ENCODE results near the gene HNF1A.

HNF1A gene

GRCh38 chr12:120959111-120959878 is 19.0 kb upstream of the HNF1A start:
- DNase-seq (ENCODE audit: low read depth): no peak
- no peak overlapping the region for H3K4me3 ChIP-seq (ENCODE audit: low read length)
- no peak for TF ChIP-seq CTCF (IDR thresholded peaks at IDR 0.05; ENCODE audit: insufficient read depth, low read depth, low read length, missing control alignments)

DNA sequence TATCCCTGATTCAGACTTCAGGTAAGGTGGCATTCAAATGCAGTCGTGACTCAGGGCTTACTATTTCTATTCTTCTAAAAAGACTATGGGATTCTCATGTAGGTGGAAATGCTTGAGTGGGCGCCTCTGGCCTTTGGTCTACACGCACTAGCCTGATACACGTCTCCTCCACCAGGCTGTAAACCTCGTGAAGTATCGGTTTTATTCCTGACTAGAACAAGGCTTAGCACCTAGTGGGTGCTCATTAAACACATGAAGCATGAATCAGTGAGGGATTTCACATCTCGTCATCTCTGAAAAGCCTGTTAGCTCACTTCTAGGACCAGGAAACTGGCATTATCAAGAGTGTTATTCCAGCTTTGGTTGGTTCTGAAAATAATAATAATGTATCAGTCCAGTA is 17.7 kb upstream of the HNF1A start:
- peak; percentile 61 for DNase-seq (ENCODE audit: low read depth)
- no peak overlapping the region for H3K4me3 ChIP-seq (ENCODE audit: low read length)
- no peak for TF ChIP-seq CTCF (IDR thresholded peaks at IDR 0.05; ENCODE audit: insufficient read depth, low read depth, low read length, missing control alignments)

- TF ChIP-seq CTCF (IDR thresholded peaks at IDR 0.05; ENCODE audit: insufficient read depth, low read depth, low read length, missing control alignments): no peak
- DNase-seq (ENCODE audit: low read depth): peak; percentile 56
- no peak overlapping the region for H3K4me3 ChIP-seq (ENCODE audit: low read length)
Observed at GRCh38 chr12:120961604-120962531, 16.5 kb upstream of the HNF1A start.

DNA sequence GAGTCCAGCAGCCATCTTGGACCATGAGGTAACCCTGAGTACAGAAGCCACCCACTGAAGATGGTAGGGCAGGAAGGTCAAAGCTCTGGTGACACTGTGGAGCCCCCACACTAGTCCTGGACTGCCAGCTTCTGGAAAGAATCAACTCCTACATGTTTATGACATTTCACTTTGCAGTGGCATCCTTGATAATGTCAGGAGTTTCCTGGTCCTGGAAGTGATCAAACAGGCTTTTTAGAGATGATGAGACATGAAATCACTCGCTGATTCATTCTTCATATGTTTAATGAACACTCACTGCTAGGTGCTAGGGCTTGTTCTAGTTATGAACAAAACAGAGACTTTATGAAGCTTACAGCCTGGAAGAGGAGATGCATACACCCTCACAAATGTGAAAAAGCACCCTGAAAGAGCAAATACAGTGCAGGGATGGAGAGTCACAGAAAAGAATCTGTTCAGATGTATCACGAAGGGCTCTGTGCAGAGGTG is 15.8 kb upstream of the HNF1A start:
- no peak for TF ChIP-seq CTCF (IDR thresholded peaks at IDR 0.05; ENCODE audit: insufficient read depth, low read depth, low read length, missing control alignments)
- DNase-seq (ENCODE audit: low read depth): peak; percentile 95
- H3K4me3 ChIP-seq (ENCODE audit: low read length): no peak overlapping the region

- TF ChIP-seq CTCF (IDR thresholded peaks at IDR 0.05; ENCODE audit: insufficient read depth, low read depth, low read length, missing control alignments): no peak
- DNase-seq (ENCODE audit: low read depth): no peak
- H3K4me3 ChIP-seq (ENCODE audit: low read length): no peak overlapping the region
Observed at GRCh38 chr12:120964298-120964697, 14.0 kb upstream of the HNF1A start.

GRCh38 chr12:120965534-120966091 is 12.7 kb upstream of the HNF1A start:
- DNase-seq (ENCODE audit: low read depth): peak; percentile 77
- H3K4me3 ChIP-seq (ENCODE audit: low read length): no peak overlapping the region
- TF ChIP-seq CTCF (IDR thresholded peaks at IDR 0.05; ENCODE audit: insufficient read depth, low read depth, low read length, missing control alignments): no peak

All from epithelial cell of esophagus (primary cell).